Keratinocyte (primary cell): ENCODE data around the gene SPATA16. TPM values are rescaled to one million over a fixed set of nuclear protein-coding genes. Genes with fewer than 3 reads are reported as not detected.

Experiments
- DNase-seq: peaks from one replicate; pipeline ENCODE4 v3.0.0-alpha.2; 2011; ENCODE audit warnings: low read depth, missing footprints, low spot score
- FAIRE-seq: peaks from 2 replicates; lab custom pipeline; 2011; peaks lifted over from hg19 to GRCh38; lab: Jason Lieb, UNC
- H2AFZ ChIP-seq: 2 replicates; pipeline ENCODE4 v1.6.0; 2012; ENCODE audit warnings: low read length, control low read depth, inconsistent platforms; ENCODE audit not compliant: control insufficient read depth
- H3K27ac ChIP-seq: 2 replicates; pipeline ENCODE4 v1.5.1; 2011; ENCODE audit warnings: low read length; ENCODE audit not compliant: control insufficient read depth, insufficient read depth
- H3K27me3 ChIP-seq: 3 replicates; pipeline ENCODE4 v1.6.0; 2011; ENCODE audit warnings: low read length; ENCODE audit not compliant: control insufficient read depth, insufficient read depth; ENCODE audit errors: extremely low read depth
- H3K36me3 ChIP-seq, 2 experiments: 2 replicates in 1 of 2; 3 replicates in 1 of 2; pipeline ENCODE4 v1.5.1; 2011; ENCODE audit warnings: low read length in 2 of 2, mild to moderate bottlenecking in 1 of 2; ENCODE audit not compliant: control insufficient read depth in 2 of 2, insufficient read depth in 2 of 2; ENCODE audit errors: extremely low read depth in 1 of 2
- H3K4me1 ChIP-seq: 3 replicates; pipeline ENCODE4 v1.5.1; 2011; ENCODE audit warnings: low read length; ENCODE audit not compliant: control insufficient read depth, insufficient read depth; ENCODE audit errors: extremely low read depth
- H3K4me2 ChIP-seq: 3 replicates; pipeline ENCODE4 v1.6.0; 2011; ENCODE audit warnings: low read depth, low read length; ENCODE audit not compliant: control insufficient read depth, insufficient read depth; ENCODE audit errors: extremely low read depth
- H3K4me3 ChIP-seq, 3 experiments: fragments of 200-600 bp in 1 of 3; sonication (generic) in 1 of 3; 2 replicates in 2 of 3; 3 replicates in 1 of 3; pipeline ENCODE4 v1.5.1; 2011 to 2016; ENCODE audit warnings: low read length in 3 of 3, mild to moderate bottlenecking in 3 of 3, control low read depth in 2 of 3, inconsistent platforms in 1 of 3, low read depth in 1 of 3, mixed read lengths in 1 of 3, mixed run types in 1 of 3, moderate library complexity in 1 of 3; ENCODE audit not compliant: control insufficient read depth in 2 of 3, insufficient read depth in 2 of 3; ENCODE audit errors: extremely low read depth in 1 of 3
- H3K79me2 ChIP-seq: 2 replicates; pipeline ENCODE4 v1.6.0; 2012; ENCODE audit warnings: low read length; ENCODE audit not compliant: control insufficient read depth, insufficient read depth
- H3K9ac ChIP-seq: 3 replicates; pipeline ENCODE4 v1.6.0; 2011; ENCODE audit warnings: low read length; ENCODE audit not compliant: control insufficient read depth, insufficient read depth; ENCODE audit errors: extremely low read depth
- H3K9me1 ChIP-seq: 3 replicates; pipeline ENCODE4 v1.6.0; 2011; ENCODE audit warnings: low read length; ENCODE audit not compliant: control insufficient read depth, insufficient read depth; ENCODE audit errors: extremely low read depth
- H3K9me3 ChIP-seq: 2 replicates; pipeline ENCODE4 v1.5.1; 2012; ENCODE audit warnings: low read depth, low read length; ENCODE audit not compliant: control insufficient read depth
- H4K20me1 ChIP-seq: 3 replicates; pipeline ENCODE4 v1.6.0; 2011; ENCODE audit warnings: low read length; ENCODE audit not compliant: control insufficient read depth, insufficient read depth; ENCODE audit errors: extremely low read depth
- CTCF ChIP-seq, 3 experiments: IDR thresholded peaks in 1 of 3; conservative IDR thresholded peaks in 1 of 3; optimal IDR thresholded peaks in 1 of 3; 2 replicates in 2 of 3; 3 replicates in 1 of 3; pipeline versions ENCODE3 to v1.5.1; 2011; ENCODE audit warnings: low read length in 3 of 3, mild to moderate bottlenecking in 3 of 3, moderate library complexity in 2 of 3, control low read depth in 1 of 3, inconsistent platforms in 1 of 3; ENCODE audit not compliant: insufficient read depth in 2 of 3; ENCODE audit errors: extremely low read depth in 1 of 3
- EZH2 ChIP-seq: IDR thresholded peaks from one replicate; pipeline ENCODE4 v1.6.1; 2012; ENCODE audit warnings: inconsistent platforms, mild to moderate bottlenecking, low read length, moderate library complexity
- dilution Hi-C: fragments of 300-500 bp; cut with MboI; formaldehyde crosslinking; loops from one replicate; pipeline ENCODE4 v1.7.0; 2020; ENCODE audit warnings: low sequenced_read_pairs; ENCODE audit not compliant: extremely low pct_ligation_motif_present
- polyA plus RNA-seq, 5 experiments: library from polyadenylated mRNA; depleted of rRNA in 3 of 5; stranded (reverse) in 3 of 5; stranded (forward) in 1 of 5; unstranded in 1 of 5; fragments of >200 nt; gene quantifications; 1 replicate in 1 of 5; 2 replicates in 3 of 5; 3 replicates in 1 of 5; pipeline versions ENCODE4 v1.2.1 to v1.2.3, GENCODE V29; 2011 to 2012; ENCODE audit warnings: missing spikeins in 2 of 5, low read depth in 1 of 5, low replicate concordance in 1 of 5

The SPATA16 gene
- polyA plus RNA-seq, 1 donor (not counting 4 experiments of a cell fraction or from before 2014, with no cell fraction given) = not detected

GRCh38 chr3:173001622-173002021 is 139.4 kb downstream of the SPATA16 start:
- H3K4me3 ChIP-seq = no peak overlapping the region
- H3K79me2 ChIP-seq = no peaks in the 10 kb centered on the region
- H3K9me1 ChIP-seq = no peaks in the 10 kb centered on the region
- H2AFZ ChIP-seq = no peak overlapping the region
- no peak overlapping the region for H3K9ac ChIP-seq
- no peaks in the 10 kb centered on the region for H3K36me3 ChIP-seq
- no peak for FAIRE-seq
- dilution Hi-C loops = no loop called here
- H3K27me3 ChIP-seq = no peaks in the 10 kb centered on the region
- H3K9me3 ChIP-seq = no peaks in the 10 kb centered on the region
- H3K4me1 ChIP-seq = no peaks in the 10 kb centered on the region
- H3K4me2 ChIP-seq = no peak overlapping the region
- DNase-seq = no peak
- TF ChIP-seq EZH2 = no peak
- no peak for TF ChIP-seq CTCF (optimal IDR thresholded peaks at IDR 0.05 in 1 of 3, IDR thresholded peaks at IDR 0.05 in 1 of 3, conservative IDR thresholded peaks at IDR 0.05 in 1 of 3; ENCODE audit: extremely low read depth in 1 of 3, insufficient read depth in 2 of 3, low read length in 3 of 3)
- no peak overlapping the region for H3K27ac ChIP-seq
- H4K20me1 ChIP-seq = no peaks in the 10 kb centered on the region

GRCh38 chr3:173000553-173000952 is 140.5 kb downstream of the SPATA16 start:
- TF ChIP-seq CTCF (optimal IDR thresholded peaks at IDR 0.05 in 1 of 3, IDR thresholded peaks at IDR 0.05 in 1 of 3, conservative IDR thresholded peaks at IDR 0.05 in 1 of 3; ENCODE audit: extremely low read depth in 1 of 3, insufficient read depth in 2 of 3, low read length in 3 of 3) (no peak), EZH2 (no peak)
- Histone ChIP-seq H4K20me1 (no peaks in the 10 kb centered on the region), H3K4me3 (no peak overlapping the region), H3K4me2 (no peak overlapping the region), H3K36me3 (no peaks in the 10 kb centered on the region), H2AFZ (no peak overlapping the region), H3K9me1 (no peaks in the 10 kb centered on the region), H3K79me2 (no peaks in the 10 kb centered on the region), H3K4me1 (no peaks in the 10 kb centered on the region), H3K27ac (no peak overlapping the region), H3K9me3 (no peaks in the 10 kb centered on the region), H3K9ac (no peak overlapping the region), H3K27me3 (no peaks in the 10 kb centered on the region)
- no peak for DNase-seq
- no peak for FAIRE-seq
- dilution Hi-C loops = no loop called here
